Activated CD4-positive, CD25-positive, alpha-beta regulatory T cell treated with anti-CD3 and anti-CD28 coated beads, Interleukin-2, amount 50 U/mL, for 24 hours (primary cell): ENCODE measurements around the gene HRK.
"Not testable (repeated sequence)": the region's sequence is repeated elsewhere in the genome, so short reads cannot be mapped to it uniquely, and the experiment has no call there.

Experiments used
- ATAC-seq, 2 donors: fragments of 150-1000 bp; cut with Tn5 transposase; one replicate each; pipeline ENCODE4 v1.10.0; 2021; ENCODE audit warnings: mild to moderate bottlenecking in 1 of 2, moderate library complexity in 1 of 2

HRK gene

GRCh38 chr12:116818341-116818856 lies 62.8 kb downstream of the HRK start:
- ATAC-seq = no peak

- ATAC-seq = not testable (repeated sequence)
Measured at GRCh38 chr12:116814766-116815165, 66.5 kb downstream of the HRK start.

DNA sequence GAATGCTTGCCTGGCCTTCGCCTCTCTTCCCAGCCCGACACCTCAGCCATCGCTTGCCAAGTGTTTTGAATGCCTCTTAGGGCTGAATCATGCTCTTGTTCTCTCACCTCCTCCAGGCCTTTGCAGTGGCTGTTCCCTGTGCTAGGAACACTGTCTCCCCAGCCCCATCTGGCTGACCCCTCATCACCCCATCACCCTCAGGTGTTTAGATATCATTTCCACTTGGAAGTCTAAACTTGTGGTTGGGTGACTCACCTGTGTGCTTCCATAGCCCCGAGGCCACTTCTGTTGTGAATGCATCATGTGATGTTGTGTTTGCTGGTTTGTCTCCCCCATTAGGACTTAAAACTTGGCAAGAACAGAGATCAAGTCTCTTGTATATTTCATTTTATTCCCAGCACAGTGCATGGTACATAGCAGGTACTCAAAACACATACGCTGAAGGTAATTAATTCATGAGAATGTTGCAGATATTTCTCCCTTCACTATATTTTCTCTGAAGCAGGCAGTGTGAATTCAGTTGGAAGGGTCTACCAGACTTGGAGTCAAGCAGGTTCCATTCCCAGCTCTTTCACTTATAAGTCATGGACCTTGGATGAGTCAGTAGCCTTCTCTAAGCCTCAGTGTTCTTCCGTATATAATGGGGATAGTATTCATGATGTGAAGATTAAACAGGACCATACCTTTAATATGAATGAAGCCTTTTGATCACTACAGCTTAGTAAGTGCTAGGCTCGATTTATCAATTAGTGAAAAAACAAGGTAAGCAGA lies 67.8 kb downstream of the HRK start:
- ATAC-seq = no peak

DNA sequence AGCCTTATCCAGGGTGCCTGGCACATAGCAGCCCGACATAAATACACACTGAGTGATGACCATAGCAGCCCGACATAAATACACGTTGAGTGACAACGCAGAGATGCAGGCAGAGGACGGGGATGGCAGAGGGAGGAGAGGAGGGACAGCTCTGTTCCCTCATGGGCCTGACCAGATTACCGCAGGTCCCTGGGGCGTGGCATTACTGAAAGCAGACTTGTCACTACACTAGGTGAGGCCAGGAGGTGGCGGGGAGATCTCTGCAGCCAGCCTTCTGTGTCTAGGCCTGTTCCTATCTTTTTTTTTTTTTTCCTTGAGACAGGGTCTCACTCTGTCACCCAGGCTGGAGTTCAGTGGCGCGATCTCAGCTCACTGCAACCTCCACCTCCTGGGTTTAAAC lies 69.0 kb downstream of the HRK start:
- ATAC-seq = no peak

- no peak for ATAC-seq
Measured at GRCh38 chr12:116808113-116809105, 72.8 kb downstream of the HRK start.

GRCh38 chr12:116807546-116807945 lies 73.7 kb downstream of the HRK start:
- no peak for ATAC-seq

GRCh38 chr12:116806845-116807440 lies 74.3 kb downstream of the HRK start:
- ATAC-seq = no peak
